ENCODE results near the gene BRME1.

Gene BRME1

DNA sequence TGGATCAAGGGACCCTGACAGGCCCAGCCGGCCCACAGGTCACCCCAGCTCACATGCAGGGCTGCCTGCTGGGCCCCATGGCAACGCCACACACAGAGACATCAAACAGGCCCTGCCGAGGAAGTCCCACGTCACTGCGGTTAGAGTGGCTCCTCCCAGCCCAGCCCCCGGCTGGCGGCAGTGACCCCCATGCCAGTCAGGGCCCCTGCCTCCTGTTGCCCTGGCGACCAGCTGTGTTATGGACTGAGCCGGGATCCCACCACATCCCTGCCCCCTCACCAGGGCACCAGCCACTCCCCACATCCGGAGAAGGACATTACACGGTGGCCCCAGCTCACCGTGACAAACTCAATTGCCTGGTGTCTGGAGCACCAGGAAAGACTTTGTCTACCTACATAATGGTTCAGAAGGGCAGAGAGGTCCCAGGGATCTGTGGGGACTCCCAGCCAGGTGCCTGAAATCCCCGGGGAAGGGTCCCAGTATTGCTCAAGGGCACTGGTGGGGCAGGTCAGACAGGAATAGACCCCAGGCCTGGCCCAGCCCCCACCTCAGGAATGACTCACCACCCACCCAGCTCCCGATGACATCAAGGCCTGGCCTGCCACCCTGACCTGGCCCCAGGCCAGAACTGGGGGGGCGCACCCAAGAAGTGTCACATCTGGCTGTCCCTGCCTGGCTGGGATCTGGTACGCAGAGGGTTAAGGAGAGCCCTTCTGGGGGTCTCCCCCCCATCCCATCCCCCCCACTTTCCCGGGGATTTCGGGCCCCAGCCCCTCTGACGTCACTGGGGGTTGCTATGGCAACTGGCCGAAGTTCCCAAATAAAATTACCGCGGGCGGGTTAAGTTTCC is 59.1 kb downstream of the BRME1 start:
- DNase-seq (ENCODE audit: low spot score) = peak; percentile 89

- no peak for DNase-seq (ENCODE audit: low spot score)
Observed at GRCh38 chr19:13844130-13844631, 61.7 kb downstream of the BRME1 start.

DNA sequence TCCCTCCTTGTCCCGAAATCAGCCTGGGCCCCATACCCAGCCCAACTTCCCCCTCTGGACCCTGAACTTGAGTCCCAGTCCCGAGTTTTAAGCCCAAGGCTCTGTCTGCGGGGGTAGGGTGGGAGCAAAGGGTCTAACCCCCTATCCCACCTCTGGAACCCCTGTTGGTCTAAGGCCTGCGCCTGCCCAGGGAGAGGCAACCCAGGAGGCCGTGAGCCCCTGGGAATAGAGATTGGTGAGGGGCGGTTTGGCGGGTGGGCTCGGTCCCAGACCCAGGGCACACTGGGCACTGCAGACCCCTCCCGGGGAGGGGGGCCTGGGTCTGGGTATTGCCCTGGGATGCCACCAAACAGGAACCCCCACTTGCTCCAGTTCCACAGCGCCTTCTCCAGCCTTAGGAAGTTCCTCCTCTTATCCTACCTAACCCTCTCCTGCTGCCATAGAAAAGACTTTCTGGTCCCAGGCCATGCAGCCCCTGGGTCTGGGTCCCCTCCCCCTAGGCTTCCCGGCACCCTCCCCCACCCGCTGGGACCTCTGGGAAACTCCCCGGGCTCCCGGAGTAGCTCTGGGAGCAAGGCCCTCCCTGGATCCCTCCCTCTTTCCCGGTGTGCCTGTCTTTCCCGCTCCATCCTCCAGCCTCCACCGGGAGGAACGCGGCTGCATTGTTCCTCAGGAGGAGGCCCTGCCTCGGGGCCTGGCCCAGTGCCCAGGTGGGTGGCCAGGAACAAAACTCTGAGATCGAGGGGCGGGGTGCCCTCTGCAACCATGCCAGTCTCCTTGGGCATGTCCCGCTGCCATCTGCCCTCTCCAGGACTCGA is 62.6 kb downstream of the BRME1 start:
- DNase-seq (ENCODE audit: low spot score) = peak; percentile 56

- DNase-seq (ENCODE audit: low spot score) = peak; percentile 41
Observed at GRCh38 chr19:13842291-13843103, 63.4 kb downstream of the BRME1 start.

GRCh38 chr19:13841962-13842290 is 64.0 kb downstream of the BRME1 start:
- no peak for DNase-seq (ENCODE audit: low spot score)

GRCh38 chr19:13841086-13841961 is 64.6 kb downstream of the BRME1 start:
- DNase-seq (ENCODE audit: low spot score) = no peak

DNA sequence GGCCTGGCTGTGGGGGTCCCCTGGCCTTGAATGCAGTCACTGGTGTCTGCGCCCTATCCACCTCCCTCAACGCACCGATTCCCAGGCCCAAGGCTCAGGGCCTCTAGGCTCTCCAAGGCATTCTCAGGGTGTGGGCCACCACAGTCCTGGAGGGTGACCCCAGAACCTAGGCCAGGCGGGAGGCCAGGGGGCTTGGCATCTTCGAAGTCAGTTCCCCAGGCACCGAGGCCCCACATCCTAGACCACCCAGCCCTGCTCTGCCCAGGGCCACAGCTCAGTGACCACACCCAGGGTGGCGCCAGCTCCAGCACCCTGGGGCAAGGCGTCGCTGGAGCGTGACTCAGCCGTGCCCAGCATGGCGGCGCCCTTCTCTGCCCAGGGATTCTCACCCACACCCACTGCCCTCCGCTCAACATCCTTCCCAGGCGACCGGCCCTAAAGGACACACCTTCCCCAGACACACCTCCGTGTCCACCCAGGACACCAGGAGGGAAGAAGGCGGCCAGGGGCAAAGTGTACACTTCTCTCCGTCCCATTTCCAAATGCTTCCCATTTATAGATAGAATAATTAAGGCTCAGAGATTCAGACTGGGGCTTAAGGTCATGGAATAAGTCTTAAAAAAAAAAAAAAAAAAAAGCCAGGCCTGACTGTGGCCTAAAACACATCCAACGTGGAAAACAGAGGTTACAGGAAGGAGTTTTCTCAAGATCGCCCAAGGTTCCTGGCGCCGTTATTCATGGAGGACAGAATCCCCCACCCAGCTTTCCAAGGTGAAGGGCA is 65.4 kb downstream of the BRME1 start:
- no peak for DNase-seq (ENCODE audit: low spot score)

DNA sequence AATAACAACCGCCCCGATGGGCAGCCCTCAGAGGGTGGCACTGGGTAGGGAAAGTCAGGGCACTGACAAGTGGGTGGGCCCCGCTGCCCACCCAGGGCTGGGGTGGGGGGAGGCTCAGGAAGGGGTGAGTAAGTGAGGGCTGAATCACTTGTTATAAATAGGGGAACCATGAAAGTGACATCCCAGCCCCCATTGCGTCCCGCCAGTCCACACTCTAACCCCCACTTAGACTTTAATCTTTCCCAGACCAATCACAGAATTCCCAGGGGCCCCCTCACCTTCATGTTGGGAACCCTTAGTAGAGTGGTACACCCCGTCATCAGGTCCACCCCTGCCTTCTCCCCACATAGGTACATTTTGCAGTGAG is 66.0 kb downstream of the BRME1 start:
- no peak for DNase-seq (ENCODE audit: low spot score)

DNA sequence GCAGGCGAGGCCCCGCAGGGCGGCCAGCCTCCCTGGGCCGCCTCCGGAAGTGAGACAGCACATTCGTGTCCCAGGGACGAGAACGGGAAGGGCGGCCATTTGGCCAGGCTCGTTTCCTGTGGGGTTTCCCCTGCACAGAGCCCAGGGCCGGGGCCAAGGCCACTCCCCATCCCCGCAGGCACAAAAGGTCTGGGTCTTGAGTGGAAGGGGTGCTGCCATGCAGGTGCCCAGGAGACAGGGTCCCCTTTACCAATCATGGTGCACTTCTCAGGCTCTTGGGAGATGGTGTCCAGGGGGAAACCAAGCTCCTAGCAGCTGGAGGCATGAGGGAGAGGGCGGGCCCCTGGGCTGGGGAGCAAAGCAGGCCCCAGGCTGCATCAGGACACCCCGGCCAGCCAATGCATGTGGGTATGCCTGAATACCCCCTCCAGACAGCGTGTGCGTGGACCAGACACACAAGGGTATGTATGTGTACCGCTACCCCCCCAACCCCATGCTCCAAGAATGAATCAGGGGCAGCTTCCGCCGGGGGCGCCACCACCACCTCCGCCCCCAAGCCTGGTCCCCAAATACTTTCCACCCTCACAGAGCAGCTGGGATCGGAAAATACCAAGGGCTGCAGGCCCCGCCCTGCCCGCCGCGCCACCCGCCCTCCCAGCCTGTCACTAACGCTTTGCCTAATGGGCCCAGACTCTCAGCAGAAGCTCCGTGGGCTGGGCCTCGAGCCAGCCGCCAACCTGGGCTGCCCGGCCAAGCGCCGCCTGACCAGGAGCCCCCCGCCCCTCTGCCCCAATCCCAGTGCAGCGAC is 66.6 kb downstream of the BRME1 start:
- peak; percentile 84 for DNase-seq (ENCODE audit: low spot score)

DNA sequence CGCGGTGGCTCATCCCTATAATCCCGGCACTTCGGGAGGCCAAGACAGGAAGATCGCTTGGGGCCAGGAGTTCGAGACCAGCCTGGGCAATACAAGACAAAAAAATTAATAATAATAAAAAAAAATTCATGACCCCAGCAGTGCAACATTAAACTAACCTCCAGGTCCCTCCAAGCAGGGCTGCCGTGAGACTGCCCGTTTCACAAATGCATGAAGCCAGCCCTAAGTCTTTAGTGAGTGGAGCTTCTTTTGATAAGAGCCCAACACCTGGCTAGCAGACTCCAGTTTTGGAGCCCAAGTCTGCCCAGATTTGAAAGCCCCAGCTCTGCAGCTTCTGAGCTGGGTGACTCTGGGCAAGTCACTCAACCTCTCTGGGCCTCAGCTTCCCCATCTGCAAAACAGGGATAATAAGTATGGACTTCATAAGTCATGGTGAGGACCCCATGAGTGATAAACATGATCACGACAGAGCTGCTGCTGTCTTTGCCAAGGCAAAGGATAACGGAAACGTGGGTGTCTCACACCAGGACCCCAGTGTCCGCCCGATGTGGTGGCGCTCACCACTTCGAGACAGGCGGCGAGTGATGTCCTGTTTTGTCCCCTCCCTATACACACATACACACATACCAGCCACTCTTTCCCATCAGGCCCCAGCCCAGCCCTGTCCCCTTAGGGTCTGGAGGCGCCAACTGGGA is 67.3 kb downstream of the BRME1 start:
- no peak for DNase-seq (ENCODE audit: low spot score)

GRCh38 chr19:13835791-13836723 is 69.9 kb downstream of the BRME1 start:
- DNase-seq (ENCODE audit: low spot score) = no peak

- no peak for DNase-seq (ENCODE audit: low spot score)
Observed at GRCh38 chr19:13834244-13835069, 71.5 kb downstream of the BRME1 start.

DNA sequence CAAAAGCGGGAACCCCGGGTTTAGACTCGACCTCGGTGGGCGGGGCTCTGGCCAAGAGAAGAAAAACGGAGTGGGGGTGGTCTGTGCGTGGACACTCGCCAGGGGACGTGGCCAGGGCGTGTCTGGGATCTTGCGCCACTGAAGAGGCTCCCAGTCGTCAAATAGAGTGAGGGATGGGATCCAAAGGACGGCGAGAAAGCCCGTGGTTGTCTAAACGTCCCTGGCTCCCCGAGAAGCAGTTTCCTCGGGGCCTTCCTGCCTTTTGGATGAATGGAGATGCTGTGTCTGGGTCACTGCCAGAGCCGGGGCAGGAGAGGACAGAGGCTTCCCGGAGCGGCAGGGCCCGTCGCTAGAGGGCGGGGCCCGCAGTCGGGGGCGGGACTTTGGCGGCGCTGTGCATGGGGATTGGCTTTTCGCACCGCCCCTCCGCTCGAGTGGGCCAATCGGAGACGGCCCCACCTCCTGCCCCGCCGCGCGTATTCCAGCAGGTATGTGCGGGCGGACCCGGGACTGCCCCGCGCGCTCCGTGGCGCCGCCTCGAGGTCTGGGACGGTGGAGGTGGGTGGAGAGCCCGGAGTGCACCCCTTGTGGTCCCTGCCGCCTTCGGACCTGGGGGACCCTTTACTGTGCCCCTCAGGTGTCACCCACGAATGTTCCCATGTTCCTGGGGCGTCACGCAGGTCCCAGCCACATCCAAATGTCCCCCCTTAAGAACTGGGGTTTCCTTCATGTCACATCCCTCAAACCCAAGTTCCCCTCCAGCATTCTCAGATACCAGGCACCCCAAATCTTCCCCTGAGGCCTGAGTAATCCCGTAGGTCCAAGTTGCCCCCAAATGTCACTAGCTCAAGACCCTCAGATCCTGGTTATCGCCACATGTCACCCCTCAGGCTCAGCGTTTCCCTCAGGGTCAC is 72.3 kb downstream of the BRME1 start:
- DNase-seq (ENCODE audit: low spot score) = peak; percentile 78

All from SK-N-DZ (cell line).